Measurements from ENCODE around the gene EPHA6. TPM values are rescaled to one million over a fixed set of nuclear protein-coding genes. Genes with fewer than 3 reads are reported as not detected.

The EPHA6 gene
- total and polyA plus RNA-seq, 9 of the 15 experiments (the other 6 are each of a cell fraction or from before 2014, with no cell fraction given), result not detected

DNA sequence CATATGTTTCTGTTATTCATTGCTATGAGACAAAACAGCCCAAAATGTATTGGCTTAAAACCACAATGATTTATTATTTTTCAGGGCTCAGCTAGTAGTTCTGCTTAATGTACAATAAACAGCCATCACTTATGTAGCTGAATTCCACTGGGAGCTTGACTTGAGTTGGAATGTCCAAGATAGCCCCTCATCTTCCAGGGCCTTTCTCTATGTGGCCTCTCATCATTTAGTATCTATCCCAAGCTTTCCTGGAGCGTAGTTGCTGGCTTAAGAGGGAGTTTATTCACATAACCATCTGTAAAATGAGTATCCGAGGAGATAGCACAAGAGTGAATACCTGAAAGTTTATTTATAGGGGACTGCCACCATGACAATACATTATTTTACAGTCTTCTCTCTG lies 176.8 kb downstream of the EPHA6 start (continued):
- TF ChIP-seq, protein P1, sequence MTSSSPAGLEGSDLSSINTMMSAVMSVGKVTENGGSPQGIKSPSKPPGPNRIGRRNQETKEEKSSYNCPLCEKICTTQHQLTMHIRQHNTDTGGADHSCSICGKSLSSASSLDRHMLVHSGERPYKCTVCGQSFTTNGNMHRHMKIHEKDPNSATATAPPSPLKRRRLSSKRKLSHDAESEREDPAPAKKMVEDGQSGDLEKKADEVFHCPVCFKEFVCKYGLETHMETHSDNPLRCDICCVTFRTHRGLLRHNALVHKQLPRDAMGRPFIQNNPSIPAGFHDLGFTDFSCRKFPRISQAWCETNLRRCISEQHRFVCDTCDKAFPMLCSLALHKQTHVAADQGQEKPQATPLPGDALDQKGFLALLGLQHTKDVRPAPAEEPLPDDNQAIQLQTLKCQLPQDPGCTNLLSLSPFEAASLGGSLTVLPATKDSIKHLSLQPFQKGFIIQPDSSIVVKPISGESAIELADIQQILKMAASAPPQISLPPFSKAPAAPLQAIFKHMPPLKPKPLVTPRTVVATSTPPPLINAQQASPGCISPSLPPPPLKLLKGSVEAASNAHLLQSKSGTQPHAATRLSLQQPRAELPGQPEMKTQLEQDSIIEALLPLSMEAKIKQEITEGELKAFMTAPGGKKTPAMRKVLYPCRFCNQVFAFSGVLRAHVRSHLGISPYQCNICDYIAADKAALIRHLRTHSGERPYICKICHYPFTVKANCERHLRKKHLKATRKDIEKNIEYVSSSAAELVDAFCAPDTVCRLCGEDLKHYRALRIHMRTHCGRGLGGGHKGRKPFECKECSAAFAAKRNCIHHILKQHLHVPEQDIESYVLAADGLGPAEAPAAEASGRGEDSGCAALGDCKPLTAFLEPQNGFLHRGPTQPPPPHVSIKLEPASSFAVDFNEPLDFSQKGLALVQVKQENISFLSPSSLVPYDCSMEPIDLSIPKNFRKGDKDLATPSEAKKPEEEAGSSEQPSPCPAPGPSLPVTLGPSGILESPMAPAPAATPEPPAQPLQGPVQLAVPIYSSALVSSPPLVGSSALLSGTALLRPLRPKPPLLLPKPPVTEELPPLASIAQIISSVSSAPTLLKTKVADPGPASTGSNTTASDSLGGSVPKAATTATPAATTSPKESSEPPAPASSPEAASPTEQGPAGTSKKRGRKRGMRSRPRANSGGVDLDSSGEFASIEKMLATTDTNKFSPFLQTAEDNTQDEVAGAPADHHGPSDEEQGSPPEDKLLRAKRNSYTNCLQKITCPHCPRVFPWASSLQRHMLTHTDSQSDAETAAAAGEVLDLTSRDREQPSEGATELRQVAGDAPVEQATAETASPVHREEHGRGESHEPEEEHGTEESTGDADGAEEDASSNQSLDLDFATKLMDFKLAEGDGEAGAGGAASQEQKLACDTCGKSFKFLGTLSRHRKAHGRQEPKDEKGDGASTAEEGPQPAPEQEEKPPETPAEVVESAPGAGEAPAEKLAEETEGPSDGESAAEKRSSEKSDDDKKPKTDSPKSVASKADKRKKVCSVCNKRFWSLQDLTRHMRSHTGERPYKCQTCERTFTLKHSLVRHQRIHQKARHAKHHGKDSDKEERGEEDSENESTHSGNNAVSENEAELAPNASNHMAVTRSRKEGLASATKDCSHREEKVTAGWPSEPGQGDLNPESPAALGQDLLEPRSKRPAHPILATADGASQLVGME (CRISPR knock-in tag; IDR thresholded peaks at IDR 0.05), result no peak

DNA sequence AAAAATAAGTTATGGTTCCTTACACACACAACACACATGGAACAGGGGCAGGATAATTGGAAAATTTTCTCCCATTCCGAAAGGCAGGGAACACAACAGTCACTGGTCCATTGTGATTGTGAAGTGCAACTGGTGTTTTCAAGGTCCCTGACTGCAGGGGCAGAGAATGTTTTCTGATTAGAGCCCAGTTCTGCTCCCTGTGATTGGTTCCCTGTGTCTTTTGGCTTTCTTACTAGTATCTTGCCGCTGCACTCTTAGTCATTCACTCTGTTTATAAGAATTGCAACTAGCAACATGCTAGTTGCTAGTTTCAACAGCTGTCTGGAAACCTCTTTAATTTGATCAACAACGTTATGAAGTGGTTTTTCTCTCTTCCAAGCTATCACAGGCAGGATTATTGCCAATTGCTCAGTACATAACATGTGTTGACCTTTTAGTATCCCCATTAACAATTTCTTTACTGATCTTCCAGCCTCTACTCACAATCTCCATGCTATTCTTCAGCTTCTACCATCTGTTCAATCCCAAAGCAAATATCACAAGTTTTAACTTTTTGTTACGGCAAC lies 177.5 kb downstream of the EPHA6 start:
- no peaks in the 10 kb centered on the region for H3K9me3 ChIP-seq (replicated peaks; ENCODE audit: control insufficient read depth, insufficient read depth, low read depth, low read length)
- H3K4me2 ChIP-seq (ENCODE audit: insufficient read depth, low read length), result no peak overlapping the region
- no peaks in the 10 kb centered on the region for H3K4me1 ChIP-seq (replicated peaks in 1 of 2; ENCODE audit: control insufficient read depth in 2 of 2, insufficient read depth in 2 of 2, low read length in 2 of 2)
- TF ChIP-seq SETDB1 (IDR thresholded peaks at IDR 0.05; ENCODE audit: low read length), result no peak
- no peak for TF ChIP-seq POLR2AphosphoS5 (IDR thresholded peaks at IDR 0.05; ENCODE audit: control insufficient read depth, insufficient read depth, low read depth, low read length)
- no peak for TF ChIP-seq KAT2B (IDR thresholded peaks at IDR 0.05; ENCODE audit: low read depth, low read length)
- TF ChIP-seq ZNF561 (CRISPR knock-in tag; conservative IDR thresholded peaks at IDR 0.05), result no peak
- no peak for TF ChIP-seq YBX1 (IDR thresholded peaks at IDR 0.05)
- TF ChIP-seq NCOA4 (IDR thresholded peaks at IDR 0.05; ENCODE audit: partially characterized antibody), result no peak
- no peak for TF ChIP-seq ZNF121 (CRISPR knock-in tag; conservative IDR thresholded peaks at IDR 0.05)
- TF ChIP-seq JUN (IDR thresholded peaks at IDR 0.05; ENCODE audit: borderline replicate concordance, low read depth, low read length), result no peak
- no peak for TF ChIP-seq JUN (CRISPR knock-in tag; IDR thresholded peaks at IDR 0.05; ENCODE audit: borderline replicate concordance)
- no peak for TF ChIP-seq ZNF311 (CRISPR knock-in tag; IDR thresholded peaks at IDR 0.05)
- no peak for TF ChIP-seq HDAC8 (tag; IDR thresholded peaks at IDR 0.05)
- no peak for TF ChIP-seq KLF16 (IDR thresholded peaks at IDR 0.05)
- no peak for TF ChIP-seq FOXK1 (CRISPR knock-in tag; IDR thresholded peaks at IDR 0.05; ENCODE audit: borderline replicate concordance)
- TF ChIP-seq MCM3 (IDR thresholded peaks at IDR 0.05), result no peak
- in situ Hi-C loops (cut with MboI), result no loop called here
- WGBS (ENCODE audit: insufficient coverage, low coverage, missing lambda C conversion rate), result 0% methylated on average over 4 of the region's 4 CpGs
- H2AFZ ChIP-seq (ENCODE audit: low read depth, low read length), result no peak overlapping the region
- ChIA-PET CTCF (ENCODE audit: low intra/inter-chr PET ratio) (no interaction called here), POLR2A (no interaction called here)
- FAIRE-seq (no peak), DNase-seq (ENCODE audit: extremely low read depth in 1 of 4, low spot score in 3 of 4) (no peak), ATAC-seq (no peak)
- intact Hi-C loops (cut with micrococcal nuclease), result no loop called here
- H3K79me2 ChIP-seq (ENCODE audit: control insufficient read depth, insufficient read depth, low read length), result no peaks in the 10 kb centered on the region
- BruUV-seq (replicated peaks), result no TSS peak
- H3K27me3 ChIP-seq (ENCODE audit: control insufficient read depth in 2 of 2, insufficient read depth in 2 of 2, low read length in 2 of 2), result no peaks in the 10 kb centered on the region
- H3K9ac ChIP-seq (ENCODE audit: insufficient read depth in 1 of 2, low read depth in 2 of 2, low read length in 2 of 2), result no peak overlapping the region
- no peaks in the 10 kb centered on the region for H4K20me1 ChIP-seq (replicated peaks; ENCODE audit: control insufficient read depth, insufficient read depth, low read length)
- no peaks in the 10 kb centered on the region for H3K9me1 ChIP-seq (ENCODE audit: control insufficient read depth, insufficient read depth, low read length)
- no peaks in the 10 kb centered on the region for H3K36me3 ChIP-seq (ENCODE audit: control insufficient read depth, insufficient read depth, low read length)
- no peak overlapping the region for H3K4me3 ChIP-seq
- H3K27ac ChIP-seq (ENCODE audit: extremely low read depth, low read depth, low read length), result no peak overlapping the region

Data from K562 (cell line).